ENCODE data around the gene CEP41. TPM values are rescaled to one million over a fixed set of nuclear protein-coding genes. Genes with fewer than 3 reads are reported as not detected.

Gene CEP41
- total and polyA plus RNA-seq, 4 donors: 2.3 to 3.5 (median 2.8) TPM

DNA sequence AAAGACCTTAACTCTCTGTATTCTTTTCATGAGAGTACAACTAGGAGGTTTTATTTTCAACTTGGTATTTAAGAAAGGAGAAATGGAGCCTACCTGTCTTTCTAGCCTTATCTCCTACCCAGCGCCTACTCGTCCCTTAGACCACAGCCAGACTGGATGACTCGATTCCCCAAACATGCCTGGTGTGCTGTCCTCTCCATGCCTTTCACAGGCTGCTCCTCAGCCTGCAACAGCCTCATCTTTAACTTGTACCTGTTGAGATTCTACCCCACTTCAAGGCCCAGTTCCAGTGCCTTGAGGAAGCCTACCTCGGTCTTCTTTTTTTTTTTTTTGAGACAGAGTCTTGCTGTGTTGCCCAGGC is 31.1 kb downstream of the CEP41 start:
- WGBS: 86% methylated on average over 4 of the region's 4 CpGs
- Histone ChIP-seq H3K27ac (ENCODE audit: low read depth in 1 of 2, low read length in 2 of 2) (no peak overlapping the region), H3K9me3 (ENCODE audit: control insufficient read depth in 4 of 4, low read length in 3 of 4) (no peaks in the 10 kb centered on the region), H3K36me3 (ENCODE audit: control insufficient read depth in 4 of 4, insufficient read depth in 3 of 4, low read depth in 1 of 4, low read length in 3 of 4) (peaks cover 0 to 2% (median 0%) of the 10 kb centered on the region in 4 donors), H3K27me3 (ENCODE audit: control insufficient read depth in 4 of 4, insufficient read depth in 4 of 4, low read length in 3 of 4) (no peaks in the 10 kb centered on the region), H3K4me1 (ENCODE audit: control insufficient read depth in 4 of 4, insufficient read depth in 4 of 4, low read length in 3 of 4) (no peaks in the 10 kb centered on the region), H3K9ac (ENCODE audit: low read depth in 1 of 2, low read length in 2 of 2) (no peak overlapping the region), H3K4me3 (ENCODE audit: low read depth in 1 of 3, low read length in 3 of 3) (no peak overlapping the region)
- TF ChIP-seq JUND (IDR thresholded peaks at IDR 0.05): no peak
- no peak for TF ChIP-seq CTCF (IDR thresholded peaks at IDR 0.05; ENCODE audit: low read depth, low read length, missing input control)
- TF ChIP-seq FOXA2 (IDR thresholded peaks at IDR 0.05): no peak
- TF ChIP-seq HNF4G (IDR thresholded peaks at IDR 0.05): no peak
- no peak for TF ChIP-seq EGR1 (IDR thresholded peaks at IDR 0.05; ENCODE audit: low read depth in 2 of 2)
- TF ChIP-seq RXRA (IDR thresholded peaks at IDR 0.05): no peak
- TF ChIP-seq GABPA (IDR thresholded peaks at IDR 0.05 in 1 of 2, conservative IDR thresholded peaks at IDR 0.05 in 1 of 2): no peak
- no peak for TF ChIP-seq RAD21 (IDR thresholded peaks at IDR 0.05)
- TF ChIP-seq NR2F2 (IDR thresholded peaks at IDR 0.05): no peak
- TF ChIP-seq YY1 (IDR thresholded peaks at IDR 0.05): no peak
- TF ChIP-seq HNF4A (conservative IDR thresholded peaks at IDR 0.05): no peak
- TF ChIP-seq, protein P1, sequence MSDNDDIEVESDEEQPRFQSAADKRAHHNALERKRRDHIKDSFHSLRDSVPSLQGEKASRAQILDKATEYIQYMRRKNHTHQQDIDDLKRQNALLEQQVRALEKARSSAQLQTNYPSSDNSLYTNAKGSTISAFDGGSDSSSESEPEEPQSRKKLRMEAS (IDR thresholded peaks at IDR 0.05): no peak
- TF ChIP-seq, protein P2, sequence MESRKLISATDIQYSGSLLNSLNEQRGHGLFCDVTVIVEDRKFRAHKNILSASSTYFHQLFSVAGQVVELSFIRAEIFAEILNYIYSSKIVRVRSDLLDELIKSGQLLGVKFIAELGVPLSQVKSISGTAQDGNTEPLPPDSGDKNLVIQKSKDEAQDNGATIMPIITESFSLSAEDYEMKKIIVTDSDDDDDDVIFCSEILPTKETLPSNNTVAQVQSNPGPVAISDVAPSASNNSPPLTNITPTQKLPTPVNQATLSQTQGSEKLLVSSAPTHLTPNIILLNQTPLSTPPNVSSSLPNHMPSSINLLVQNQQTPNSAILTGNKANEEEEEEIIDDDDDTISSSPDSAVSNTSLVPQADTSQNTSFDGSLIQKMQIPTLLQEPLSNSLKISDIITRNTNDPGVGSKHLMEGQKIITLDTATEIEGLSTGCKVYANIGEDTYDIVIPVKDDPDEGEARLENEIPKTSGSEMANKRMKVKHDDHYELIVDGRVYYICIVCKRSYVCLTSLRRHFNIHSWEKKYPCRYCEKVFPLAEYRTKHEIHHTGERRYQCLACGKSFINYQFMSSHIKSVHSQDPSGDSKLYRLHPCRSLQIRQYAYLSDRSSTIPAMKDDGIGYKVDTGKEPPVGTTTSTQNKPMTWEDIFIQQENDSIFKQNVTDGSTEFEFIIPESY (IDR thresholded peaks at IDR 0.05): no peak
- TF ChIP-seq FOXA1 (IDR thresholded peaks at IDR 0.05): no peak
- no peak for DNase-seq (ENCODE audit: low spot score)

- TF ChIP-seq TAF1 (conservative IDR thresholded peaks at IDR 0.05) (no peak), NR2F2 (IDR thresholded peaks at IDR 0.05) (no peak), SP1 (IDR thresholded peaks at IDR 0.05) (no peak)
- no peaks in the 10 kb centered on the region for H3K9me3 ChIP-seq (ENCODE audit: control insufficient read depth in 4 of 4, low read length in 3 of 4)
- DNase-seq (ENCODE audit: low spot score): no peak
- 78% methylated on average over 3 of the region's 3 CpGs for WGBS
- no peaks in the 10 kb centered on the region for H3K27me3 ChIP-seq (ENCODE audit: control insufficient read depth in 4 of 4, insufficient read depth in 4 of 4, low read length in 3 of 4)
- no peak overlapping the region for H3K9ac ChIP-seq (ENCODE audit: low read depth in 1 of 2, low read length in 2 of 2)
- H3K36me3 ChIP-seq (ENCODE audit: control insufficient read depth in 4 of 4, insufficient read depth in 3 of 4, low read depth in 1 of 4, low read length in 3 of 4): peaks cover 0 to 2% (median 0%) of the 10 kb centered on the region in 4 donors
- H3K27ac ChIP-seq (ENCODE audit: low read depth in 1 of 2, low read length in 2 of 2): no peak overlapping the region
- no peak overlapping the region for H3K4me3 ChIP-seq (ENCODE audit: low read depth in 1 of 3, low read length in 3 of 3)
- no peaks in the 10 kb centered on the region for H3K4me1 ChIP-seq (ENCODE audit: control insufficient read depth in 4 of 4, insufficient read depth in 4 of 4, low read length in 3 of 4)
Observed at GRCh38 chr7:130409067-130409711, 31.6 kb downstream of the CEP41 start.

- no peak overlapping the region for H3K27ac ChIP-seq (ENCODE audit: low read depth in 1 of 2, low read length in 2 of 2)
- no peak for TF ChIP-seq SP1 (IDR thresholded peaks at IDR 0.05)
- TF ChIP-seq CTCF (IDR thresholded peaks at IDR 0.05; ENCODE audit: low read depth, low read length, missing input control): no peak
- TF ChIP-seq, protein P2 (IDR thresholded peaks at IDR 0.05): no peak
- H3K36me3 ChIP-seq (ENCODE audit: control insufficient read depth in 4 of 4, insufficient read depth in 3 of 4, low read depth in 1 of 4, low read length in 3 of 4): peaks cover 0 to 2% (median under 1%) of the 10 kb centered on the region in 4 donors
- DNase-seq (ENCODE audit: low spot score): no peak
- no peak overlapping the region for H3K9ac ChIP-seq (ENCODE audit: low read depth in 1 of 2, low read length in 2 of 2)
- H3K9me3 ChIP-seq (ENCODE audit: control insufficient read depth in 4 of 4, low read length in 3 of 4): no peaks in the 10 kb centered on the region
- WGBS: 89% methylated on average over 2 of the region's 2 CpGs
- no peaks in the 10 kb centered on the region for H3K27me3 ChIP-seq (ENCODE audit: control insufficient read depth in 4 of 4, insufficient read depth in 4 of 4, low read length in 3 of 4)
- H3K4me3 ChIP-seq (ENCODE audit: low read depth in 1 of 3, low read length in 3 of 3): no peak overlapping the region
- H3K4me1 ChIP-seq (ENCODE audit: control insufficient read depth in 4 of 4, insufficient read depth in 4 of 4, low read length in 3 of 4): no peaks in the 10 kb centered on the region
Observed at GRCh38 chr7:130405003-130405402, 35.8 kb downstream of the CEP41 start.
